NCI-H1436 treated with DMSO at 0.1 percent for 48 hours (cell line): ENCODE results near the gene CLEC2D.
"Not testable (repeated sequence)": the region's sequence is repeated elsewhere in the genome, so short reads cannot be mapped to it uniquely, and the experiment has no call there.

ENCODE experiments used
- DNase-seq: peaks from one replicate; lab custom pipeline; 2025; lab: John Stamatoyannopoulos, UW

CLEC2D gene

DNA sequence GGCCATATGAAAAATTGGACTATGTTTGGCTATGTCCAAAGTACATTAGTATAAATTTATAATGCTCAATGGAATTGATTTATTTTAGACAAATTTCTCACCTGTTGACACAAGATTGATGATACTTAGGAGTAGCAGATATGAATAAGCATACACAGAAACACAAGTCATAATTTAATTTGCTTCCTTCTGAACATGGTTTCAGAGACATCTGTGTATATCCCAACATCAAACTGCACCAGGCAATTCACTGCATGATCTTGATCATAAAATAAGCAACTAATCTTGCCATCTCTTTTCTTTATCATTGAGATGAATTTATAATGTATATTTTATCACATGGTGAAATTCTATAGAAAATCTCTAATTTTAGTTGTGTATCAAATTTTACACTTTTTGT lies 59.6 kb downstream of the CLEC2D start:
- DNase-seq: no peak

DNA sequence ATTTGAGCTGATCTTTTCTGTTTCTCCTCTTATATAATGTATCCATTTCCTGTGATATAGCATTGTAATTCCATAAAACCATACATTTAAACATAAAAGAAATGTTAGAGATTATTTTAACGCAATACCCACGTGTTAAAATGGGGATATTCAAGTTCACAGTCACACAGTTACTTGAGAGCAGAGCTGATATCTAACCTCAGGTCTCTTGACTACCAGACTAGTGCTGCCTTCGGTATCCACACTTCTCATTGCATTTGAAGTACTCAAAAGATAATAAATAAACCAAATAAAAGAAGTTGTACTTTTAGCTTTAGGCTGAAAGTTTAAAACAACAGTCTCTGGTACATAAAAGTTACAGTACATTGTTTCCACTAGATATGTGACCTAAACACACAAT lies 60.5 kb downstream of the CLEC2D start:
- DNase-seq: no peak

DNA sequence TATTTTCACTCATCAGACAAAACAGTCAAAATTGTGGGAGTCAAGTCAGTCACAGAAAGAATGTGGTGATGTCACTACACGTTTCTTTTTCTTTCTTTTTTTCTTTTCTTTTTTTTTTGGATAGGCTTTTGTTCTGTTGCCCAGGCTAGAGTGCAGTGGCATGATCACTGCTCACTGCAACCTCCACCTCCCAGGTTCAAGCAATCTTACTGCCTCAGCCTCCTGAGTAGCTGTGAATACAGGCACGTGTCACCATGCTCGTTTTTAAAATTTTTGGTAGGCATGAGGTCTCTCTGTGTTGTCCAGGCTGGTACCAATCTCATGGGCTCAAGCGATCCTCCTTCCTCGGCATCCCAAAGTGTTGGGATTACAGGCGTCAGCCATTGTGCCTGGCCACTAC lies 61.1 kb downstream of the CLEC2D start:
- DNase-seq: no peak

DNA sequence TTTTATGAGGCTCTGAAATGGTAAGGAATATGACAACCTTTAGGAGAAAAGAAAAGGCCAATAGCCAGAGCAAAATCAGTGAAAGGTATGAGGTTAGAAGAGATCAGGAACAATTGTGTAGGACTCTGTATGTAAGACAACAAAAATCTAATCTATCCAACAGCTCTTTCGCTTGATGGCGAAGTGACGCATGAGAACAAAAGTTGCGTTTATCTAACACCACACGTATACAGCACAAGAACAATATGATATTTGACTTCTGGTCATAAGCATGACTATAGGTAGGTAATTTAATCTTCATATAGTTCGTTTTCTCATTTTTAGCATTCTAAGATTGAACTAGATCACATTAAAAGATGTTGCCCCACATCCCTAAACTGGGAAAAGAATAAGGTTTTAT lies 61.9 kb downstream of the CLEC2D start:
- DNase-seq: no peak

DNA sequence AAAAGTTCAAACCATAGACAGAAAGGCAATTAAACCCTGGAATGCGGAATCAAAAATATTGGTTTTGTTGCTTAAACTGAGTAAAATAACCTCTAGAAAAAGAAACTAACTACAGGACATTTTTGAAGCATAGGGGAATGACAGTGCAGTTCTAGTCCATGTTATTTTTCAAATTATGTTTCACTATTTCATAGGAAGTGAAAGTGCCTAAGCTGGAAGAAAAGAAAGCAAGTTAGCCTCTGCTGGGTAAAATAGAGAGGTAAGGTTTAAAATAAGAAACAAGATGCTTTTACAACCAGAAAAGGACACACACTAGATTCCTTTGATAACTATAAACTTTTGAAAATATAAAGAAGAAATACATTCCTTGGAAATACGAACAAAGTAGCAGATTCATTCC lies 62.3 kb downstream of the CLEC2D start:
- DNase-seq: no peak

DNA sequence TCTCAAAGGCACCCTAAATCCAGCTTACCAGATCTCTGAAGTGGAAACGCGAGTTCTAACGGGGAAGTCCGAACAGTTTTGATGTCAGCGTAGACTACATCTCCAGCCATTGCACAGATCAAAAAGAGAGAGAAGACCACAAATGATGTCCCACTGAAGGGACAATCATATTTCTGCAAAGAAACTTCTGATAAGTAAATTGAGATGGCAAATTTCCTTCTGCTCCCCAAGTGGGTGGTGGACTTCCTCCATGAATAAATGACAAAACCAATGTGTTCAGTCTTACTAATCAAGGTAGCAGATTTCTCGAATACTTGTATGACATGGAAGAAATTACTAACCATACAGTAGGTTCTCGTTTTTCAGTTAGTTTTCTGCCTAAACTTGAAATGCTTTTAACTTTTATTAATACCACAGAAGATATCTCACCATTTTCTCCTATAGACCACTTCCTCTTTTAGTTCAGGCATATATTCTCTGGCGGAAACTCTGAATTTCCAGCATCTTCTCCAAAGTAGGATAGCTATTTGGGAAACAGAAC lies 63.5 kb downstream of the CLEC2D start, which contains the start of gene CLECL1:
Gene CLECL1 (minus strand): TSS at position 177 of the 541 bp plus-strand sequence.
- no peak for DNase-seq

DNA sequence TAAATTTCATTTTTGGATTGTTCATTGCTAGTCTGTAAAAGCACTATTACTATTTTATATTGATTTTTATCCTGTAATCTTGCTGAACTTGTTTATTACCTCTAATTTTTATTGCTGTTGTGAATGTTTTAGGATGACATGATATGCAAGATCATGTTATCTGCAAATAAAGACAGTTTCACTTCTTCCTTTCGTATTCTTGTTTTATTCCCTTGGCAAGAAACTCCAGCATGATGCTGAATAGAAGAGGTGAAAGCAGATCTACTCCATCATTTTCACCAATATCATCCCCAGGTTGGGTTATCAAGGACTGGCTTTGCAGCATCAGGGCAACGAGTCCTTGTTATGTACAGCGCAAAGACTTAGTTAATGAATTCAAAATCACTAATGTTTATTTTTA lies 66.1 kb downstream of the CLEC2D start:
- DNase-seq: no peak

DNA sequence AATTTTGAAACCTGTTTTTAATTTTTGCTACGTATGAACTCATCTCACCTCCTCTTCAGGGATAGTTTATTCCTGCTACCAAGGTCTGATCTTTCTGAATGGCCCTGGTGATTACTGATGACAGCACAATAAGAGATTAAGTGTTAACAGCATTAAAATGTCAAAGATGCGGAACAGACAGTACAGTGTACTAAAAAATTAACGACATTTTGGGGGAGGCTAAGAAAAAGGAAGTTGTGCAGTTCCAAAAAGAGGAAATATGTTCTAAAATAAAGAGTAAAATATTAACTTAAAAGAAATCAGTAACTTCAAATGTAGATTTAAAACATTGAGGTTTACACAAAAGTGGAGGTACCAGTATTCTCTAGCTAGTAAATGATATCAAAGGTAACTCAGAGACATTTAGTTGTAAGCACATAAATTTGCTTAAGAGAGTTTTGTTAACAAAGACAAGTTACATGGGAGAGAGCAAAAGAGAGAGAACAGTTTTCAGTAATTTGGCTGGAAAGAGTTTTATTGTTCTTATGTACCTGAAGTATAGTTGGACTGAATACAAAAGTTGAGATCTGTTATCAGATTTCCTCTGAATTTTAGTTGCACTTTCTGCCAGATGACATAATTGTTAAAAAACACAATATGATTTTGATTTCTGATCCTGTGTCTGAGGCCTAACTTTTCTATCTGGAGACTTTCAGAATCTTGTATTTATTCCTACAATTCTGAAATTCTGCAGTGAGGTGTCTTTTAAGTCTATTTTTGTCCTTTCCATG lies 67.6 kb downstream of the CLEC2D start:
- DNase-seq: no peak

DNA sequence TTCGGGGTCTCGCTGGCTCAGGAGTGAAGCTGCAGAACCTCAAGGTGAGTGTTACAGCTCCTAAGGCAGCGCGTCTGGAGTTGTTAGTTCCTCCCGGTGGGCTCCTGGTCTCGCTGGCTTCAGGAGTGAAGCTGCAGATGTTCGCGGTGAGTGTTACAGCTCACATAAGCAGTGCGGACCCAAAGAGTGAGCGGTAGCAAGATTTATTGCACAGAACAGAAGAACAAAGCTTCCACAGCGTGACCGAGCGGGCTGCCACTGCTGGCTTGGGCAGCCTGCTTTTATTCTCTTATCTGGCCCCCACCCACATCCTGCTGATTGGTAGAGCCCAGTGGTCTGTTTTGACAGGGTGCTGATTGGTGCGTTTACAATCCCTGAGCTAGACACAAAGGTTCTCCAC lies 69.4 kb downstream of the CLEC2D start:
- not testable (repeated sequence) for DNase-seq

DNA sequence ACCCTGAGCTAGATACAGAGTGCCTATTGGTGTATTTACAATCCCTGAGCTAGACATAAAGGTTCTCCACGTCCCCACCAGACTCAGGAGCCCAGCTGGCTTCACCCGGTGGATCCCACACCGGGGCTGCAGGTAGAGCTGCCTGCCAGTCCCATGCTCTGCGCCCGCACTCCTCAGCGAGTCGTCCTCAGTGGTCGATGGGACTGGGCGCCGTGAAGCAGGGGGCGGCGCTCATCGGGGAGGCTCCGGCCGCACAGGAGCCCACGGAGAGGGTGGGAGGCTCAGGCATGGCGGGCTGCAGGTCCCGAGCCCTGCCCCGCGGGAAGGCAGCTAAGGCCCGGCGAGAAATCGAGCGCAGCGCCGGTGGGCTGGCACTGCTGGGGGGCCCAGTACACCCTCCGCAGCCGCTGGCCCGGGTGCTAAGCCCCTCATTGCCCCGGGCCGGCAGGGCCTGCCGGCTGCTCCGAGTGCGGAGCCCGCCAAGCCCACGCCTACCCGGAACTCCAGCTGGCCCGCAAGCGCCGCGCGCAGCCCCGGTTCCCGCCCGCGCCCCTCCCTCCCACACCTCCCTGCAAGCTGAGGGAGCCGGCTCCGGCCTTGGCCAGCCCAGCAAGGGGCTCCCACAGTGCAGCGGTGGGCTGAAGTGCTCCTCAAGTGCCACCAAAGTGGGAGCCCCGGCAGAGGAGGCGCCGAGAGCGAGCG lies 70.0 kb downstream of the CLEC2D start:
- DNase-seq: not testable (repeated sequence)

DNA sequence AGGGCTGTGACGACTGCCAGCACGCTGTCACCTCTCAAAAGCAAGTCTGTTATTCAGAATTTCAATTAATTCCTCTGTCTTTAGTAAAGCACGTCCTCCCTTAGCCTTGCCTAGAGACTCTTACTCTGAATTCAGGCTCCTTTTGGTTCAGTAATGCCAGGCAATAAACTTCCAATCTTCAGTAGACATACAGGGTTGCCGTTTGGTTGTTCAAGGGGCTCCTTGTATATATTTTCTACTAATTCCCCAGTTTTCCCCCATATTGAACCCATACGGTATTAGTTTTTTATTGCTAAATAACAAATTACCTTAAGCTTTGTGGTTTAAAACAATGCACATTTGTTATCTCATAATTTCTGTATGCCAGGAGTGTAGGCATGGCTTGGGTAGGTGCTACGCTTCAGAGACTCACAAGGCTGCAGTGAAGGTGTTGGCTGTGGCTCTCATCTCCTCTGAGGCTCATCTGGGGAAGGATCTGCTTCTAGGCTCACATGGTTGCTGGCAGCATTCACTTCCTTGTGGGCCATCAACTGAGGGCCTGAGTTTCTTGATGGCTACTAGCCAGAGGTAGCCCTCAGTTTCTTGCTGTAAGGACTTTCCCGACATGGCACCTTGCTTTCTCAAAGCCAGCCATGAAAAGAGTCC lies 70.7 kb downstream of the CLEC2D start:
- DNase-seq: no peak

DNA sequence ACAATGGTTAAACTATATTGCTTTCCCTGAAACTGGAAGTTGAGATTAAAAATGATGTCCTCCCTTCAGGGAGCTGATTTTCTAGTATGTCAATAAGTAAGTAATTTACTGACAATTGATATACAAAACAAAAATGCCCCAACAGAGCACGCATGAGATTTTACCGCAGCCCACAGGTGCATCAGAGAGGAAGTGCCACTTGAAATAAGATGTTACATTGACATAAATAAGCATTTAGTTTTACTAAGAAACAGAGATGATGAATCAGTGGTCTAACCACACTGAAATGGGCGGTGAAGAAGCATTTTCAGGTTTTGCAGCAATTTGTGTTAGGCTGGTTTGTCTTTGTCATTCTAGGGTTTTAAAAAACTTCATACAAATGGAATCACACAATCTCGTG lies 72.2 kb downstream of the CLEC2D start:
- DNase-seq: no peak

DNA sequence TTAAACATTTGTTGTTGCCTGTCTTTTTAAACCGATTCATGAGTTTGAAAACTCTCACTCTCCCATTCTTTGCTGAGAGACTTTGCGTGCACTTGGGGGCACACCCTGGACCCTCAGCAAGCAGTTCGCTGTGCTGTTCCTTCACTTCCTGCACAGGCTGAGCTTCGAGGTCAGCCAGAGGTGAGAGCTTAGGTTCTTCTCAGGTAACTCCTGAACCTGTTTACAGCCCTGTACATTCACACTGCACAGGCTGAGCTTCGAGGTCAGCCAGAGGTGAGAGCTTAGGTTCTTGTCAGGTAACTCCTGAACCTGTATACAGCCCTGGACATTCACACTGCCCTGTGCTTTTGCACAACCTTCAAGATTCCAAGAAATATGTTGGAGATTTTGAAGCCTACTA lies 73.1 kb downstream of the CLEC2D start:
- no peak for DNase-seq

DNA sequence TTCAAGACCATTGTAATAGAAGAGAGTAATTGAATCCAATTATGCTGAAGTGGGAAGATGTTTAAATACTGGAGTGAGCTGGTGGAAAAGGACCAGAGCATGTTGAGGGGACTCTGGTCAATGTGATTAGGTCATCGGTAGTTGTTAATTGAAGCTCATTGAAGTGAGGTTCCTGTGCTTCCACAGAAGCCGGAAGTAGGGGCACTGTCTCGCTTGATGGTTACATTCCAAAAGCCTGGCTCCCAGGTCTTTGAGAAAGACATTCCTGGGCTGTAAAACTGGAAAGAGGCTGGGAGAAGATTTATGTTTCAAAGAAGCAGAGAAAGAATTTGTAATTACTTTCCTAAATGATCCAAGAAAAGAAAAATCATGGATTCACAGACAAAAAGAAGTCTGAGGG lies 75.7 kb downstream of the CLEC2D start:
- no peak for DNase-seq
